Fibroblast of lung (primary cell): Measurements from ENCODE around the gene HMOX1.

ENCODE experiments used
- EZH2 ChIP-seq: IDR thresholded peaks from 2 replicates; pipeline ENCODE4 v1.5.1; 2012; ENCODE audit warnings: low read length, control low read depth, mild to moderate bottlenecking; ENCODE audit errors: missing control alignments
- TF ChIP-seq, protein P1 (sequence below), 2 donors: IDR thresholded peaks in 1 of 2; conservative IDR thresholded peaks in 1 of 2; 1 replicate in 1 of 2; 2 replicates in 1 of 2; pipeline ENCODE4 v1.5.1; 2011 to 2012; ENCODE audit warnings: low read length in 2 of 2, control low read depth in 1 of 2, inconsistent platforms in 1 of 2, low read depth in 1 of 2, mild to moderate bottlenecking in 1 of 2

DNA sequence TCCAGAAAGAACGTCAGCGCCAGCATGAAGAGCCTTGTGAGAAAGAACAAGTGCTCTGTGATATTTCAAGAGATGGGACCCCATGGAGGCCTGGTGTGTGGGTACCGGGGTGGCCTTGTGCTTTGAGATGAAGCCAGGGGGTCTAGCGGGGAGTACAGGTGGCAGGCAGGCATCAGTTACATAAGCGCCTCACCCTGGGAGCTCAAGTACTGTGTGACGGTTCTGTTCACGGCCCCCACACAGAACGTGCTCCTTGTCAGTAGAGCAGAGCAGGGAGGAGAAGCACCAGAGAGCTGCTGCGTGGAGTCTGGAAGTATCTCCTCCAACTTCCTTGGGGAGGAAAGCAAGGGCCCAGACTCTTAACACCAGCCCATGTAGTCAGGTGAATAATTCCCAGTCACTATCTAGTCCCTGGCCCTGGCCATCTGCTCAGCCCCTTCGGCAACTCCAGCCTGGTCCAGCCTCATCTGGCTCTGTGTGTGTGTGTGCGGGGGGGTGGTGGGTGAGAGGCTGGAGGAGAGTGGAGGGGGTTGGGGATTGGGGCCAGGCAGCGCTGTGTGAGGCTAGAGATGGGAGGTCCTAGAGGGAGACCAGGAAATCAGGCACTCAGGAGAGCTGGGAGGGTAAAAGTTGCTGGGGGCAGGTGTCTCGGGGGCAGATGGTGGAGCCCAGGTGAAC lies 51.5 kb downstream of the HMOX1 start:
- TF ChIP-seq, protein P1, sequence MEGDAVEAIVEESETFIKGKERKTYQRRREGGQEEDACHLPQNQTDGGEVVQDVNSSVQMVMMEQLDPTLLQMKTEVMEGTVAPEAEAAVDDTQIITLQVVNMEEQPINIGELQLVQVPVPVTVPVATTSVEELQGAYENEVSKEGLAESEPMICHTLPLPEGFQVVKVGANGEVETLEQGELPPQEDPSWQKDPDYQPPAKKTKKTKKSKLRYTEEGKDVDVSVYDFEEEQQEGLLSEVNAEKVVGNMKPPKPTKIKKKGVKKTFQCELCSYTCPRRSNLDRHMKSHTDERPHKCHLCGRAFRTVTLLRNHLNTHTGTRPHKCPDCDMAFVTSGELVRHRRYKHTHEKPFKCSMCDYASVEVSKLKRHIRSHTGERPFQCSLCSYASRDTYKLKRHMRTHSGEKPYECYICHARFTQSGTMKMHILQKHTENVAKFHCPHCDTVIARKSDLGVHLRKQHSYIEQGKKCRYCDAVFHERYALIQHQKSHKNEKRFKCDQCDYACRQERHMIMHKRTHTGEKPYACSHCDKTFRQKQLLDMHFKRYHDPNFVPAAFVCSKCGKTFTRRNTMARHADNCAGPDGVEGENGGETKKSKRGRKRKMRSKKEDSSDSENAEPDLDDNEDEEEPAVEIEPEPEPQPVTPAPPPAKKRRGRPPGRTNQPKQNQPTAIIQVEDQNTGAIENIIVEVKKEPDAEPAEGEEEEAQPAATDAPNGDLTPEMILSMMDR (conservative IDR thresholded peaks at IDR 0.05 in 1 of 2, IDR thresholded peaks at IDR 0.05 in 1 of 2; ENCODE audit: low read depth in 1 of 2, low read length in 2 of 2), result no peak
- TF ChIP-seq EZH2, result no peak
